SK-N-SH treated with all-trans-retinoic acid at 6 μM for 48 hours (cell line): ENCODE data around the gene KIAA1586.
"Not testable (repeated sequence)": the region's sequence is repeated elsewhere in the genome, so short reads cannot be mapped to it uniquely, and the experiment has no call there.

Experiments
- ATAC-seq: fragments of 200-7000 bp; cut with Tn5 transposase; 3 replicates; pipeline ENCODE4 v1.9.1; 2020; ENCODE audit warnings: mild to moderate bottlenecking, moderate library complexity
- ARNTL ChIP-seq: fragments of 450-650 bp; formaldehyde crosslinking; IDR thresholded peaks from 2 replicates; pipeline ENCODE4 v1.5.0; 2020; ENCODE audit warnings: low read depth, mild to moderate bottlenecking, moderate library complexity, borderline replicate concordance
- BACH2 ChIP-seq: fragments of 250-450 bp; sonication (Bioruptor Pico); IDR thresholded peaks from 2 replicates; pipeline ENCODE4 v1.9.0; 2021; ENCODE audit warnings: mild to moderate bottlenecking, borderline replicate concordance
- CREB5 ChIP-seq: fragments of 250-450 bp; sonication (Bioruptor Pico); IDR thresholded peaks from 2 replicates; pipeline ENCODE4 v1.5.1; 2020; ENCODE audit warnings: low read depth, mild to moderate bottlenecking, moderate library complexity
- CSDC2 ChIP-seq: fragments of 250-450 bp; sonication (Bioruptor Pico); IDR thresholded peaks from 2 replicates; pipeline ENCODE4 v1.5.0; 2020; ENCODE audit warnings: mild to moderate bottlenecking, moderate library complexity
- ESRRG ChIP-seq: fragments of 250-450 bp; sonication (Bioruptor Pico); IDR thresholded peaks from 2 replicates; pipeline ENCODE4 v1.6.1; 2021; ENCODE audit warnings: mild to moderate bottlenecking
- GLIS3 ChIP-seq: fragments of 250-450 bp; sonication (Bioruptor Pico); IDR thresholded peaks from 2 replicates; pipeline ENCODE4 v1.5.0; 2020; ENCODE audit warnings: mild to moderate bottlenecking, moderate library complexity
- ISL1 ChIP-seq: fragments of 250-450 bp; sonication (Bioruptor Pico); IDR thresholded peaks from 2 replicates; pipeline ENCODE4 v2.1.2; 2022; ENCODE audit warnings: mild to moderate bottlenecking, moderate library complexity
- OSR1 ChIP-seq: fragments of 250-450 bp; sonication (Bioruptor Pico); IDR thresholded peaks from 2 replicates; pipeline ENCODE4 v1.8.0; 2022; ENCODE audit warnings: moderate library complexity, mild to moderate bottlenecking, inconsistent platforms
- RARB ChIP-seq: fragments of 250-450 bp; sonication (Bioruptor Pico); IDR thresholded peaks from 2 replicates; pipeline ENCODE4 v1.8.0; 2021; ENCODE audit warnings: mild to moderate bottlenecking, moderate library complexity
- SNAI2 ChIP-seq: fragments of 250-450 bp; sonication (Bioruptor Pico); IDR thresholded peaks from 2 replicates; pipeline ENCODE4 v1.5.0; 2020; ENCODE audit warnings: mild to moderate bottlenecking, moderate library complexity
- TCF4 ChIP-seq: fragments of 250-450 bp; sonication (Bioruptor Pico); IDR thresholded peaks from 2 replicates; pipeline ENCODE4 v1.8.0; 2021; ENCODE audit warnings: mild to moderate bottlenecking, moderate library complexity, borderline replicate concordance
- TOX ChIP-seq: fragments of 250-450 bp; sonication (Bioruptor Pico); IDR thresholded peaks from 2 replicates; pipeline ENCODE4 v1.8.0; 2021; ENCODE audit warnings: mild to moderate bottlenecking, moderate library complexity, borderline replicate concordance
- ZC3H10 ChIP-seq: fragments of 250-450 bp; sonication (Bioruptor Pico); IDR thresholded peaks from 2 replicates; pipeline ENCODE4 v1.5.1; 2021; ENCODE audit warnings: mild to moderate bottlenecking, moderate library complexity
- ZFP3 ChIP-seq: fragments of 250-450 bp; sonication (Bioruptor Pico); IDR thresholded peaks from 2 replicates; pipeline ENCODE4 v1.5.0; 2020; ENCODE audit warnings: mild to moderate bottlenecking, moderate library complexity
- ZFP30 ChIP-seq: fragments of 450-650 bp; formaldehyde crosslinking; IDR thresholded peaks from 2 replicates; pipeline ENCODE4 v1.5.0; 2022; ENCODE audit warnings: mild to moderate bottlenecking, moderate library complexity
- ZNF565 ChIP-seq: fragments of 450-650 bp; formaldehyde crosslinking; conservative IDR thresholded peaks from 2 replicates; pipeline ENCODE4 v1.5.0; 2020; ENCODE audit warnings: low read depth, mild to moderate bottlenecking, moderate library complexity
- ZNF70 ChIP-seq: fragments of 450-650 bp; formaldehyde crosslinking; IDR thresholded peaks from 2 replicates; pipeline ENCODE4 v1.5.0; 2020; ENCODE audit warnings: mild to moderate bottlenecking, moderate library complexity
- ZNF8 ChIP-seq: fragments of 450-650 bp; formaldehyde crosslinking; IDR thresholded peaks from 2 replicates; pipeline ENCODE4 v1.5.0; 2020; ENCODE audit warnings: mild to moderate bottlenecking, moderate library complexity
- TF ChIP-seq, protein P1 (sequence below): fragments of 250-450 bp; sonication (Bioruptor Pico); IDR thresholded peaks from 2 replicates; pipeline ENCODE4 v1.5.1; 2021; ENCODE audit warnings: mild to moderate bottlenecking, moderate library complexity
- TF ChIP-seq, protein P2 (sequence below): fragments of 250-450 bp; sonication (Bioruptor Pico); IDR thresholded peaks from 2 replicates; pipeline ENCODE4 v1.8.0; 2021; ENCODE audit warnings: low read depth, mild to moderate bottlenecking, moderate library complexity, borderline replicate concordance
- TF ChIP-seq, protein P3 (sequence below): fragments of 250-450 bp; sonication (Bioruptor Pico); IDR thresholded peaks from 2 replicates; pipeline ENCODE4 v1.5.0; 2020; ENCODE audit warnings: mild to moderate bottlenecking, moderate library complexity

The KIAA1586 gene

GRCh38 chr6:57038906-57039305, 7.6 kb upstream of the KIAA1586 start (continued):
- TF ChIP-seq, protein P1, sequence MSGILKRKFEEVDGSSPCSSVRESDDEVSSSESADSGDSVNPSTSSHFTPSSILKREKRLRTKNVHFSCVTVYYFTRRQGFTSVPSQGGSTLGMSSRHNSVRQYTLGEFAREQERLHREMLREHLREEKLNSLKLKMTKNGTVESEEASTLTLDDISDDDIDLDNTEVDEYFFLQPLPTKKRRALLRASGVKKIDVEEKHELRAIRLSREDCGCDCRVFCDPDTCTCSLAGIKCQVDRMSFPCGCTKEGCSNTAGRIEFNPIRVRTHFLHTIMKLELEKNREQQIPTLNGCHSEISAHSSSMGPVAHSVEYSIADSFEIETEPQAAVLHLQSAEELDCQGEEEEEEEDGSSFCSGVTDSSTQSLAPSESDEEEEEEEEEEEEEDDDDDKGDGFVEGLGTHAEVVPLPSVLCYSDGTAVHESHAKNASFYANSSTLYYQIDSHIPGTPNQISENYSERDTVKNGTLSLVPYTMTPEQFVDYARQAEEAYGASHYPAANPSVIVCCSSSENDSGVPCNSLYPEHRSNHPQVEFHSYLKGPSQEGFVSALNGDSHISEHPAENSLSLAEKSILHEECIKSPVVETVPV (CRISPR knock-in tag), result no peak
- no peak for TF ChIP-seq CSDC2
- no peak for TF ChIP-seq TOX (CRISPR knock-in tag)

GRCh38 chr6:57040011-57040410, 6.5 kb upstream of the KIAA1586 start:
- TF ChIP-seq TOX (CRISPR knock-in tag) (no peak), CREB5 (CRISPR knock-in tag) (no peak), RARB (CRISPR knock-in tag) (no peak), ZNF8 (CRISPR knock-in tag) (no peak), OSR1 (no peak), ZFP3 (CRISPR knock-in tag) (no peak), ZC3H10 (CRISPR knock-in tag) (no peak), ARNTL (CRISPR knock-in tag) (no peak), BACH2 (CRISPR knock-in tag) (no peak), GLIS3 (CRISPR knock-in tag) (no peak), ZNF70 (CRISPR knock-in tag) (no peak), ZFP30 (no peak)
- TF ChIP-seq, protein P2, sequence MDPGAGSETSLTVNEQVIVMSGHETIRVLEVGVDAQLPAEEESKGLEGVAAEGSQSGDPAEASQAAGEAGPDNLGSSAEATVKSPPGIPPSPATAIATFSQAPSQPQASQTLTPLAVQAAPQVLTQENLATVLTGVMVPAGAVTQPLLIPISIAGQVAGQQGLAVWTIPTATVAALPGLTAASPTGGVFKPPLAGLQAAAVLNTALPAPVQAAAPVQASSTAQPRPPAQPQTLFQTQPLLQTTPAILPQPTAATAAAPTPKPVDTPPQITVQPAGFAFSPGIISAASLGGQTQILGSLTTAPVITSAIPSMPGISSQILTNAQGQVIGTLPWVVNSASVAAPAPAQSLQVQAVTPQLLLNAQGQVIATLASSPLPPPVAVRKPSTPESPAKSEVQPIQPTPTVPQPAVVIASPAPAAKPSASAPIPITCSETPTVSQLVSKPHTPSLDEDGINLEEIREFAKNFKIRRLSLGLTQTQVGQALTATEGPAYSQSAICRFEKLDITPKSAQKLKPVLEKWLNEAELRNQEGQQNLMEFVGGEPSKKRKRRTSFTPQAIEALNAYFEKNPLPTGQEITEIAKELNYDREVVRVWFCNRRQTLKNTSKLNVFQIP, result no peak
- TF ChIP-seq, protein P3, sequence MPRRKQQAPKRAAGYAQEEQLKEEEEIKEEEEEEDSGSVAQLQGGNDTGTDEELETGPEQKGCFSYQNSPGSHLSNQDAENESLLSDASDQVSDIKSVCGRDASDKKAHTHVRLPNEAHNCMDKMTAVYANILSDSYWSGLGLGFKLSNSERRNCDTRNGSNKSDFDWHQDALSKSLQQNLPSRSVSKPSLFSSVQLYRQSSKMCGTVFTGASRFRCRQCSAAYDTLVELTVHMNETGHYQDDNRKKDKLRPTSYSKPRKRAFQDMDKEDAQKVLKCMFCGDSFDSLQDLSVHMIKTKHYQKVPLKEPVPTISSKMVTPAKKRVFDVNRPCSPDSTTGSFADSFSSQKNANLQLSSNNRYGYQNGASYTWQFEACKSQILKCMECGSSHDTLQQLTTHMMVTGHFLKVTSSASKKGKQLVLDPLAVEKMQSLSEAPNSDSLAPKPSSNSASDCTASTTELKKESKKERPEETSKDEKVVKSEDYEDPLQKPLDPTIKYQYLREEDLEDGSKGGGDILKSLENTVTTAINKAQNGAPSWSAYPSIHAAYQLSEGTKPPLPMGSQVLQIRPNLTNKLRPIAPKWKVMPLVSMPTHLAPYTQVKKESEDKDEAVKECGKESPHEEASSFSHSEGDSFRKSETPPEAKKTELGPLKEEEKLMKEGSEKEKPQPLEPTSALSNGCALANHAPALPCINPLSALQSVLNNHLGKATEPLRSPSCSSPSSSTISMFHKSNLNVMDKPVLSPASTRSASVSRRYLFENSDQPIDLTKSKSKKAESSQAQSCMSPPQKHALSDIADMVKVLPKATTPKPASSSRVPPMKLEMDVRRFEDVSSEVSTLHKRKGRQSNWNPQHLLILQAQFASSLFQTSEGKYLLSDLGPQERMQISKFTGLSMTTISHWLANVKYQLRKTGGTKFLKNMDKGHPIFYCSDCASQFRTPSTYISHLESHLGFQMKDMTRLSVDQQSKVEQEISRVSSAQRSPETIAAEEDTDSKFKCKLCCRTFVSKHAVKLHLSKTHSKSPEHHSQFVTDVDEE (CRISPR knock-in tag), result no peak
- TF ChIP-seq, all 23 proteins: peak for 0
- peak; percentile 78 for ATAC-seq

GRCh38 chr6:57044061-57044460, 2.4 kb upstream of the KIAA1586 start:
- not testable (repeated sequence) for ATAC-seq

DNA sequence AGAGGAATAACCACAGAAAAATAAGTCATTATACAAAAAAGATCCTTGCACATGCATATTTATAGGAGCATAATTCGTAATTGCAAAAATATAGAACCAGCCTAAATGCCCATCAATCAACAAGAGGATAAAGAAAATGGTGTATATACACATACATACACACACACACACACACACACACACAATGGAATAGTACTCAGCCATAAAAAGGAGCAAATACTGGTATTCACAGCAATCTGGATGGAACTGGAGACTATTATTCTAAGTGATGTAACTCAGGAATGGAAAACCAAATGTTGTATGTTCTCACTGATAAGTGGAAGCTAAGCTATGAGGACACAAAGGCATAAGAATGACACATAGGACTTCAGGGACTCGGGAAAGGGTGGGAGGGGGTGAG, 1.9 kb upstream of the KIAA1586 start:
- ATAC-seq, result no peak
- TF ChIP-seq ESRRG (CRISPR knock-in tag) (no peak), ZNF565 (CRISPR knock-in tag) (no peak), ZFP3 (CRISPR knock-in tag) (no peak), ZNF70 (CRISPR knock-in tag) (no peak), SNAI2 (CRISPR knock-in tag) (no peak), OSR1 (no peak), ISL1 (CRISPR knock-in tag) (no peak), CREB5 (CRISPR knock-in tag) (no peak), TCF4 (no peak), CSDC2 (no peak), BACH2 (CRISPR knock-in tag) (no peak), GLIS3 (CRISPR knock-in tag) (no peak), TOX (CRISPR knock-in tag) (no peak), ZC3H10 (CRISPR knock-in tag) (no peak), ZNF8 (CRISPR knock-in tag) (no peak)

DNA sequence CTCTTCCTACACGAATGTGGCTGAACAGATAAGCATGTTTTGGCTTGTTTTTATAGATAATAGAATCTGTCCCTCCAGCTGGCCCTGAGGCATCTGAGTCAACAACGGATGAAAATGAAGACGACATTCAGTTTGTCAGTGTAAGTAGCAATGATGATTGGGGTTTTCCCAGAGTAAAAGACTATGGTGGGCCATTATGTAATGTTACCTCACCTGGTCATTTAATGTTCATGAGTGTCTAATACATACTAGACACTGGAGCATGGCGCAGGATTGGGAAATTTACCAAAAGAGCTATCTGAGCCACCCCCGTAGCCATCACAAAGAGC, 728 bp downstream of the KIAA1586 start:
- peak; percentile 29 for ATAC-seq

DNA sequence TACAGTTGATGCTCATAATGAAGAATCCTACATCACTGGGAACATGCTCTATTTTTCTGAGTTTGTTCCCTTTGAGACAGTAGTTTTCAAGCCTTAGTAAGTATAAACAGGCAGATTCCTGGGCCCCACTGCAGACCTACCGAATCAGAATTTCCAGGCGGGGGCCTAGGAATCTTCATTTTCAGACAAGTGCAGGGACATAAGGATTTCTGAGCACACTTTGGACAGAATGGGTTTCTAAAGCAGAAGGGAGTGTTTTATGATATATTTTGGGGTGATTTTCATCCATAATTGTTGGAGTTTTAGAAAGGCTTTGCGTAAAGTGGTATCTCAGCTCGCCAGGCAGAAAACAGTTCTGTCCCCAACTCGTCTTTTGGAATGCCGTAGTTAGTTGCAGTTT, 1.4 kb downstream of the KIAA1586 start:
- ATAC-seq, result not testable (repeated sequence)
